RCC 7860 (cell line): ENCODE results near the gene DCXR.
A peak's percentile ranks its signal among the peaks of the same experiment; 100 is the strongest.

Experiments
- DNase-seq: peaks from one replicate; pipeline ENCODE4 v3.0.0-alpha.2; 2015; ENCODE audit warnings: low spot score
- FAIRE-seq: peaks from 2 replicates; lab custom pipeline; 2012; peaks lifted over from hg19 to GRCh38; lab: Jason Lieb, UNC

DCXR gene

GRCh38 chr17:82037092-82037888 lies at the start of gene DCXR:
Gene DCXR (minus strand): TSS chr17:82037697. CDS start chr17:82037682, 15 bp downstream.
- DNase-seq (peak; percentile 84), FAIRE-seq (peak; percentile 79)

- no peak for FAIRE-seq
Observed at GRCh38 chr17:82085931-82086764, 48.7 kb upstream of the DCXR start.

GRCh38 chr17:82085031-82085861 lies 47.7 kb upstream of the DCXR start:
- FAIRE-seq (no peak), DNase-seq (no peak)

More at GRCh38 chr17:82085931-82086764, 48.7 kb upstream of the DCXR start:
- no peak for DNase-seq

- DNase-seq (no peak), FAIRE-seq (no peak)
Observed at GRCh38 chr17:82084373-82085030, 47.0 kb upstream of the DCXR start.

GRCh38 chr17:82083533-82084359 lies 46.2 kb upstream of the DCXR start:
- FAIRE-seq (no peak), DNase-seq (no peak)

GRCh38 chr17:82083009-82083408 lies 45.5 kb upstream of the DCXR start:
- DNase-seq, result no peak
- FAIRE-seq, result no peak

GRCh38 chr17:82082456-82082855 lies 45.0 kb upstream of the DCXR start:
- no peak for DNase-seq
- no peak for FAIRE-seq

- DNase-seq, result no peak
- FAIRE-seq, result no peak
Observed at GRCh38 chr17:82081966-82082365, 44.5 kb upstream of the DCXR start.

- FAIRE-seq (no peak), DNase-seq (no peak)
Observed at GRCh38 chr17:82081546-82081945, 44.0 kb upstream of the DCXR start.

- no peak for FAIRE-seq
Observed at GRCh38 chr17:82080789-82081464, 43.4 kb upstream of the DCXR start.

GRCh38 chr17:82080048-82080788 lies 42.7 kb upstream of the DCXR start:
- no peak for FAIRE-seq
- DNase-seq, result no peak

More at GRCh38 chr17:82080789-82081464, 43.4 kb upstream of the DCXR start:
- no peak for DNase-seq

GRCh38 chr17:82079001-82079677 lies 41.6 kb upstream of the DCXR start:
- FAIRE-seq (no peak), DNase-seq (no peak)

GRCh38 chr17:82078433-82078832 lies 40.9 kb upstream of the DCXR start:
- DNase-seq (no peak), FAIRE-seq (no peak)

- no peak for FAIRE-seq
- DNase-seq, result no peak
Observed at GRCh38 chr17:82077617-82078358, 40.3 kb upstream of the DCXR start.

- FAIRE-seq, result no peak
- DNase-seq, result no peak
Observed at GRCh38 chr17:82076785-82077591, 39.5 kb upstream of the DCXR start.
